H1 (cell line): Measurements from ENCODE around the gene TRIM71. TPM values are rescaled to one million over a fixed set of nuclear protein-coding genes. Genes with fewer than 3 reads are reported as not detected.
A peak's percentile ranks its signal among the peaks of the same experiment; 100 is the strongest.

Experiments
- CTBP2 ChIP-seq: IDR thresholded peaks from 2 replicates; pipeline ENCODE4 v1.7.0; 2011; ENCODE audit warnings: borderline replicate concordance, mild to moderate bottlenecking, moderate library complexity, mixed read lengths, low read length; ENCODE audit not compliant: insufficient read depth, insufficient read length
- EP300 ChIP-seq, 2 experiments: IDR thresholded peaks; 1 replicate in 1 of 2; 2 replicates in 1 of 2; pipeline ENCODE4 v1.6.1; 2011 to 2012; ENCODE audit warnings: low read depth in 2 of 2, low read length in 2 of 2, mild to moderate bottlenecking in 2 of 2, borderline replicate concordance in 1 of 2, inconsistent platforms in 1 of 2, moderate library complexity in 1 of 2
- HDAC2 ChIP-seq, 2 experiments: fragments of 300-600 bp in 1 of 2; sonication (generic) in 1 of 2; IDR thresholded peaks; 2 replicates each; pipeline ENCODE4 v1.6.1; 2011 to 2012; ENCODE audit warnings: low read depth in 2 of 2, low read length in 2 of 2, mild to moderate bottlenecking in 2 of 2, moderate library complexity in 2 of 2, borderline replicate concordance in 1 of 2, inconsistent platforms in 1 of 2
- JUN ChIP-seq: IDR thresholded peaks from 2 replicates; pipeline ENCODE4 v1.6.1; 2011; ENCODE audit warnings: low read depth, mild to moderate bottlenecking, improper control_type of control experiment, low read length
- KDM1A ChIP-seq: fragments of 200-600, 300-600 bp; sonication (generic); IDR thresholded peaks from 2 replicates; pipeline ENCODE4 v1.7.1; 2016; ENCODE audit warnings: mild to moderate bottlenecking, low read length, borderline replicate concordance
- NANOG ChIP-seq: IDR thresholded peaks from 2 replicates; pipeline ENCODE4 v1.6.1; 2011; ENCODE audit warnings: low read length, low read depth, mild to moderate bottlenecking, inconsistent platforms; ENCODE audit not compliant: insufficient read depth, poor library complexity, severe bottlenecking
- SUZ12 ChIP-seq: fragments of 200-600 bp; sonication (generic); IDR thresholded peaks from 2 replicates; pipeline ENCODE4 v1.6.1; 2012; ENCODE audit warnings: mild to moderate bottlenecking, inconsistent platforms, low read length, moderate library complexity, mixed read lengths
- TAF7 ChIP-seq: optimal IDR thresholded peaks from 2 replicates; pipeline ENCODE3; 2011; ENCODE audit warnings: low read depth, mild to moderate bottlenecking, inconsistent platforms, low read length, moderate library complexity, borderline replicate concordance
- polyA plus RNA-seq, 7 experiments: library from polyadenylated mRNA; depleted of rRNA in 3 of 7; stranded (reverse) in 5 of 7; unstranded in 2 of 7; fragments of >200 nt in 5 of 7; fragments of 200-250 nt in 2 of 7; gene quantifications; 1 replicate in 5 of 7; 2 replicates in 1 of 7; 4 replicates in 1 of 7; pipeline versions ENCODE4 v1.2.1 to v1.2.3, GENCODE V29; 2011 to 2013; ENCODE audit warnings: missing spikeins in 2 of 7, mixed read lengths in 2 of 7
- total RNA-seq: library from RNA; stranded (reverse); fragmentation: NEBNext Ultra II Directional; extraction: Animal tissue kit (Norgen Biotek cat#: 25700); gene quantifications from 2 replicates; pipeline ENCODE4 v1.2.1, GENCODE V29; 2021
- TF ChIP-seq, protein P1 (sequence below): fragments of 300-600 bp; sonication (generic); IDR thresholded peaks from 2 replicates; pipeline ENCODE4 v1.7.1; 2012; ENCODE audit warnings: low read length, moderate library complexity, mild to moderate bottlenecking, inconsistent platforms; ENCODE audit not compliant: insufficient replicate concordance

Gene TRIM71
- total and polyA plus RNA-seq, 2 of the 8 experiments (the other 6 are each of a cell fraction or from before 2014, with no cell fraction given), result 53.7 to 293 TPM

DNA sequence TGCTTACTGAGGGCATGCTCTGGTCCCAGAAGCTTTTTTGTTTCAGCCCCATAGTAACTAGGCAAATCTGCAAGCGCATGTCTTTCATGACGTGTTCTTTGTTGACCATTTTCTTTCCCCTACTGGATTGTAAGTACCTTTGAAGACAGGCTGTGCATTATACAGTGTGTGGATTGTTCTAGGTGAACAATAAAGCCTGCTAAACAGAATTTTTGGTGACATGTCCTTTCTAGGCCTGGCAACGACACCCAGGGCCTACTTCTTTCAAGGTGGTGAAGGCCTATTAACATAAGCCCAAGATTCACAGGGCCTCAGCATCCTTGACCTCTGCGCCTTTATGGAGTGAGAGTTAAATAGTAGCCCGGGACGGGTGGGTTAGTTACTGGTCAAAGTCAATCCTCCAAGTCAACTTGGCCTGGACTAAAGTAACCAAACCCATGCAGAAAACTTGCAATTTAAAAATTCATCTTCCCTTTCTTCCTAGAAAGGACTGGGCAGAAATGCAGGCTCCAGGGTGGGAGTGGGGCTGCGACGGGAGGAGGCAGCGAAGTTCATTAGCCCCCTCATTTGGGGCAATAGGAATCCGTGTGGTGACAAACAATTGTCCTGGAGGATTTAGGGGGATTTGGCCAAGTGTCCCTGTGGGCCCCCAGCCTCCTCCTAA is 37.6 kb upstream of the TRIM71 start (continued):
- TF ChIP-seq, protein P1, sequence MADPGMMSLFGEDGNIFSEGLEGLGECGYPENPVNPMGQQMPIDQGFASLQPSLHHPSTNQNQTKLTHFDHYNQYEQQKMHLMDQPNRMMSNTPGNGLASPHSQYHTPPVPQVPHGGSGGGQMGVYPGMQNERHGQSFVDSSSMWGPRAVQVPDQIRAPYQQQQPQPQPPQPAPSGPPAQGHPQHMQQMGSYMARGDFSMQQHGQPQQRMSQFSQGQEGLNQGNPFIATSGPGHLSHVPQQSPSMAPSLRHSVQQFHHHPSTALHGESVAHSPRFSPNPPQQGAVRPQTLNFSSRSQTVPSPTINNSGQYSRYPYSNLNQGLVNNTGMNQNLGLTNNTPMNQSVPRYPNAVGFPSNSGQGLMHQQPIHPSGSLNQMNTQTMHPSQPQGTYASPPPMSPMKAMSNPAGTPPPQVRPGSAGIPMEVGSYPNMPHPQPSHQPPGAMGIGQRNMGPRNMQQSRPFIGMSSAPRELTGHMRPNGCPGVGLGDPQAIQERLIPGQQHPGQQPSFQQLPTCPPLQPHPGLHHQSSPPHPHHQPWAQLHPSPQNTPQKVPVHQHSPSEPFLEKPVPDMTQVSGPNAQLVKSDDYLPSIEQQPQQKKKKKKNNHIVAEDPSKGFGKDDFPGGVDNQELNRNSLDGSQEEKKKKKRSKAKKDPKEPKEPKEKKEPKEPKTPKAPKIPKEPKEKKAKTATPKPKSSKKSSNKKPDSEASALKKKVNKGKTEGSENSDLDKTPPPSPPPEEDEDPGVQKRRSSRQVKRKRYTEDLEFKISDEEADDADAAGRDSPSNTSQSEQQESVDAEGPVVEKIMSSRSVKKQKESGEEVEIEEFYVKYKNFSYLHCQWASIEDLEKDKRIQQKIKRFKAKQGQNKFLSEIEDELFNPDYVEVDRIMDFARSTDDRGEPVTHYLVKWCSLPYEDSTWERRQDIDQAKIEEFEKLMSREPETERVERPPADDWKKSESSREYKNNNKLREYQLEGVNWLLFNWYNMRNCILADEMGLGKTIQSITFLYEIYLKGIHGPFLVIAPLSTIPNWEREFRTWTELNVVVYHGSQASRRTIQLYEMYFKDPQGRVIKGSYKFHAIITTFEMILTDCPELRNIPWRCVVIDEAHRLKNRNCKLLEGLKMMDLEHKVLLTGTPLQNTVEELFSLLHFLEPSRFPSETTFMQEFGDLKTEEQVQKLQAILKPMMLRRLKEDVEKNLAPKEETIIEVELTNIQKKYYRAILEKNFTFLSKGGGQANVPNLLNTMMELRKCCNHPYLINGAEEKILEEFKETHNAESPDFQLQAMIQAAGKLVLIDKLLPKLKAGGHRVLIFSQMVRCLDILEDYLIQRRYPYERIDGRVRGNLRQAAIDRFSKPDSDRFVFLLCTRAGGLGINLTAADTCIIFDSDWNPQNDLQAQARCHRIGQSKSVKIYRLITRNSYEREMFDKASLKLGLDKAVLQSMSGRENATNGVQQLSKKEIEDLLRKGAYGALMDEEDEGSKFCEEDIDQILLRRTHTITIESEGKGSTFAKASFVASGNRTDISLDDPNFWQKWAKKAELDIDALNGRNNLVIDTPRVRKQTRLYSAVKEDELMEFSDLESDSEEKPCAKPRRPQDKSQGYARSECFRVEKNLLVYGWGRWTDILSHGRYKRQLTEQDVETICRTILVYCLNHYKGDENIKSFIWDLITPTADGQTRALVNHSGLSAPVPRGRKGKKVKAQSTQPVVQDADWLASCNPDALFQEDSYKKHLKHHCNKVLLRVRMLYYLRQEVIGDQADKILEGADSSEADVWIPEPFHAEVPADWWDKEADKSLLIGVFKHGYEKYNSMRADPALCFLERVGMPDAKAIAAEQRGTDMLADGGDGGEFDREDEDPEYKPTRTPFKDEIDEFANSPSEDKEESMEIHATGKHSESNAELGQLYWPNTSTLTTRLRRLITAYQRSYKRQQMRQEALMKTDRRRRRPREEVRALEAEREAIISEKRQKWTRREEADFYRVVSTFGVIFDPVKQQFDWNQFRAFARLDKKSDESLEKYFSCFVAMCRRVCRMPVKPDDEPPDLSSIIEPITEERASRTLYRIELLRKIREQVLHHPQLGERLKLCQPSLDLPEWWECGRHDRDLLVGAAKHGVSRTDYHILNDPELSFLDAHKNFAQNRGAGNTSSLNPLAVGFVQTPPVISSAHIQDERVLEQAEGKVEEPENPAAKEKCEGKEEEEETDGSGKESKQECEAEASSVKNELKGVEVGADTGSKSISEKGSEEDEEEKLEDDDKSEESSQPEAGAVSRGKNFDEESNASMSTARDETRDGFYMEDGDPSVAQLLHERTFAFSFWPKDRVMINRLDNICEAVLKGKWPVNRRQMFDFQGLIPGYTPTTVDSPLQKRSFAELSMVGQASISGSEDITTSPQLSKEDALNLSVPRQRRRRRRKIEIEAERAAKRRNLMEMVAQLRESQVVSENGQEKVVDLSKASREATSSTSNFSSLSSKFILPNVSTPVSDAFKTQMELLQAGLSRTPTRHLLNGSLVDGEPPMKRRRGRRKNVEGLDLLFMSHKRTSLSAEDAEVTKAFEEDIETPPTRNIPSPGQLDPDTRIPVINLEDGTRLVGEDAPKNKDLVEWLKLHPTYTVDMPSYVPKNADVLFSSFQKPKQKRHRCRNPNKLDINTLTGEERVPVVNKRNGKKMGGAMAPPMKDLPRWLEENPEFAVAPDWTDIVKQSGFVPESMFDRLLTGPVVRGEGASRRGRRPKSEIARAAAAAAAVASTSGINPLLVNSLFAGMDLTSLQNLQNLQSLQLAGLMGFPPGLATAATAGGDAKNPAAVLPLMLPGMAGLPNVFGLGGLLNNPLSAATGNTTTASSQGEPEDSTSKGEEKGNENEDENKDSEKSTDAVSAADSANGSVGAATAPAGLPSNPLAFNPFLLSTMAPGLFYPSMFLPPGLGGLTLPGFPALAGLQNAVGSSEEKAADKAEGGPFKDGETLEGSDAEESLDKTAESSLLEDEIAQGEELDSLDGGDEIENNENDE, result peak; percentile 94
- TF ChIP-seq JUN (no peak), SUZ12 (no peak), TAF7 (peak; percentile 16), CTBP2 (no peak), KDM1A (no peak), NANOG (no peak), HDAC2 (IDR thresholded peaks at IDR 0.05; ENCODE audit: borderline replicate concordance in 1 of 2, low read depth in 2 of 2, low read length in 2 of 2) (no peak; a peak in 1 of 4 replicates), EP300 (IDR thresholded peaks at IDR 0.05; ENCODE audit: borderline replicate concordance in 1 of 2, low read depth in 2 of 2, low read length in 2 of 2) (no peak)
